ENCODE measurements around the gene ELF1.

DNA sequence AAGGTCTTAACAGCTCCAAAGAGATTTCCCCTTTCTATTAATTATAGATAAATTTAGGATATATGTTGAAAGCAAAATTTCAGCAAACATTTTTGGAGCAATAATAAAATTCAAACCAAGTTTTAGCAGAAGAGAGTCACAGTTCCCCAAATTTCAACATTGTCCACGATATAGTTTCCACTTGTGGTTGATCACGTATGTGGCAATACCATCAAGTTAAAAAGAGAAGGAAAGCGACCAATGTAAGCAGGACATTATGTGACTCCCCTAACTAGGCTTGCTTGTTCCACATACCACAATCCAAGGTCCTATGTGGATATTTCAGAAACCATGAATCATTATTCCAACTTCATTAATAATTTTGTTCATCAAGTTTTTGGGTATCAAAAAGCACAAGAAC is 52.8 kb downstream of the ELF1 start:
- TF ChIP-seq, protein P1, sequence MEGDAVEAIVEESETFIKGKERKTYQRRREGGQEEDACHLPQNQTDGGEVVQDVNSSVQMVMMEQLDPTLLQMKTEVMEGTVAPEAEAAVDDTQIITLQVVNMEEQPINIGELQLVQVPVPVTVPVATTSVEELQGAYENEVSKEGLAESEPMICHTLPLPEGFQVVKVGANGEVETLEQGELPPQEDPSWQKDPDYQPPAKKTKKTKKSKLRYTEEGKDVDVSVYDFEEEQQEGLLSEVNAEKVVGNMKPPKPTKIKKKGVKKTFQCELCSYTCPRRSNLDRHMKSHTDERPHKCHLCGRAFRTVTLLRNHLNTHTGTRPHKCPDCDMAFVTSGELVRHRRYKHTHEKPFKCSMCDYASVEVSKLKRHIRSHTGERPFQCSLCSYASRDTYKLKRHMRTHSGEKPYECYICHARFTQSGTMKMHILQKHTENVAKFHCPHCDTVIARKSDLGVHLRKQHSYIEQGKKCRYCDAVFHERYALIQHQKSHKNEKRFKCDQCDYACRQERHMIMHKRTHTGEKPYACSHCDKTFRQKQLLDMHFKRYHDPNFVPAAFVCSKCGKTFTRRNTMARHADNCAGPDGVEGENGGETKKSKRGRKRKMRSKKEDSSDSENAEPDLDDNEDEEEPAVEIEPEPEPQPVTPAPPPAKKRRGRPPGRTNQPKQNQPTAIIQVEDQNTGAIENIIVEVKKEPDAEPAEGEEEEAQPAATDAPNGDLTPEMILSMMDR (IDR thresholded peaks at IDR 0.05; ENCODE audit: extremely low read depth in 1 of 2, insufficient read depth in 1 of 2, low read depth in 1 of 2, low read length in 2 of 2) = no peak
- TF ChIP-seq EZH2 (IDR thresholded peaks at IDR 0.05; ENCODE audit: borderline replicate concordance, low read depth, low read length, severe bottlenecking) = no peak
